ENCODE measurements around the gene RBP5.

DNA sequence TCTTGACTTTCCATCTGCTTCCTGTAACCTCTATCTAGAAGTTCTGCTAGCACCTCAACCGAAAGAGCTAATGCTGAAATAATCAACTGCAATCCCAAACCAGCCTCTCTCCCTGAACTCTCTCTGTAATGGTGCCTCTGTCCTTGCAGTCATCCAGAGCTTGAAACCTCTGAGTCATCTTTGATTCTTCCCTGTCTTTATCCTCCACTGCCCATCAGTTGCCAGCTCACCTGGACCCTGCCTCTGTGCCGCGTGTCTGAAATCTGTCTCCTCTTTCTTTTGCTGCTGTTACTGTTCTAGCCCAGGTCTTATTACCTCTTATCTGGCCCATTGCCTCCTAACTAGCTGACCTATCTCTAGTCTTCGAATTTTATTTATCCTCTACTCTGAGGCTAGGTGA, 17.0 kb upstream of the RBP5 start:
- no peak for TF ChIP-seq CTCF (IDR thresholded peaks at IDR 0.05 in 8 of 11, conservative IDR thresholded peaks at IDR 0.05 in 3 of 11)
- TF ChIP-seq POLR2A (IDR thresholded peaks at IDR 0.05) = no peak

All from spleen (tissue), 7 donors.